NCI-H2171 treated with DMSO at 0.1 percent for 48 hours (cell line): ENCODE data around the gene TRIM54.

Source experiments
- DNase-seq: peaks from one replicate; lab custom pipeline; 2025; lab: John Stamatoyannopoulos, UW

The TRIM54 gene

GRCh38 chr2:27356382-27357181 lies 74.4 kb downstream of the TRIM54 start, which contains the start of gene GTF3C2:
Gene GTF3C2 (minus strand): TSS chr2:27356764. CDS start chr2:27343554, 13,210 bp downstream.
- peak; percentile 100 for DNase-seq
